Panc1 (cell line): Measurements from ENCODE around the gene NXPH2. TPM values are rescaled to one million over a fixed set of nuclear protein-coding genes. Genes with fewer than 3 reads are reported as not detected.

Experiments used
- ATAC-seq: fragments of 200-7000 bp; cut with Tn5 transposase; 2 replicates; pipeline ENCODE4 v1.9.1; 2020; ENCODE audit warnings: mild to moderate bottlenecking, moderate library complexity
- BruUV-seq: library from RNA; stranded (reverse); fragments of 400-500 nt; replicated peaks from 2 replicates; lab custom pipeline; 2021; lab: Mats Ljungman, UMichigan
- CTCF ChIA-PET: fragments of 300-600 bp; sonication (Branson Sonifier 250); formaldehyde crosslinking; loops from one replicate; lab custom pipeline; 2022; ENCODE audit warnings: antibody characterized with exemption; lab: Charles Lee
- POLR2A ChIA-PET: fragments of 300-600 bp; sonication (Branson Sonifier 250); formaldehyde crosslinking; loops from one replicate; lab custom pipeline; 2022; ENCODE audit warnings: antibody characterized with exemption; lab: Charles Lee
- DNase-seq: peaks from one replicate; pipeline ENCODE4 v3.0.0-alpha.2; 2010; ENCODE audit warnings: low read depth, low spot score
- H3K27ac ChIP-seq: 2 replicates; pipeline ENCODE4 v1.5.1; 2011; ENCODE audit warnings: mild to moderate bottlenecking, low read length, inconsistent platforms
- H3K27me3 ChIP-seq: fragments of 200-500 bp; sonication (Bioruptor generic); 2 replicates; pipeline ENCODE4 v1.6.0; 2014; ENCODE audit warnings: low read length, inconsistent platforms; ENCODE audit not compliant: control insufficient read depth, insufficient read depth
- H3K36me3 ChIP-seq: fragments of 200-500 bp; sonication (Bioruptor generic); 2 replicates; pipeline ENCODE4 v1.5.1; 2014; ENCODE audit warnings: inconsistent platforms, mild to moderate bottlenecking, low read length, moderate library complexity; ENCODE audit not compliant: control insufficient read depth, insufficient read depth
- H3K4me1 ChIP-seq: 2 replicates; pipeline ENCODE4 v1.5.1; 2011; ENCODE audit warnings: inconsistent platforms, mild to moderate bottlenecking, low read length, moderate library complexity; ENCODE audit not compliant: control insufficient read depth, insufficient read depth
- H3K4me3 ChIP-seq, 2 experiments: 2 replicates each; pipeline ENCODE4 v1.5.1; 2011 to 2012; ENCODE audit warnings: low read depth in 2 of 2, low read length in 2 of 2, mild to moderate bottlenecking in 2 of 2, inconsistent platforms in 1 of 2, moderate library complexity in 1 of 2
- H3K9me3 ChIP-seq: fragments of 200-500 bp; sonication (Bioruptor generic); 2 replicates; pipeline ENCODE4 v1.5.1; 2014; ENCODE audit warnings: low read depth, mild to moderate bottlenecking, inconsistent platforms, low read length, moderate library complexity; ENCODE audit not compliant: control insufficient read depth, insufficient read depth
- CTCF ChIP-seq: fragments of 450-650 bp; IDR thresholded peaks from 2 replicates; pipeline ENCODE4 v1.5.1; 2017; ENCODE audit warnings: mild to moderate bottlenecking
- POLR2AphosphoS5 ChIP-seq: IDR thresholded peaks from 2 replicates; pipeline ENCODE4 v1.6.1; 2012; ENCODE audit warnings: mild to moderate bottlenecking, low read depth, low read length, moderate library complexity
- REST ChIP-seq, 2 experiments: IDR thresholded peaks; 2 replicates each; pipeline ENCODE4 v1.6.1; 2011 to 2012; ENCODE audit warnings: low read depth in 2 of 2, control low read depth in 1 of 2, low read length in 1 of 2, mild to moderate bottlenecking in 1 of 2, moderate library complexity in 1 of 2; ENCODE audit not compliant: insufficient read depth in 1 of 2
- SIN3A ChIP-seq: IDR thresholded peaks from 2 replicates; pipeline ENCODE4 v1.6.1; 2012; ENCODE audit warnings: low read depth, mild to moderate bottlenecking, low read length, moderate library complexity, borderline replicate concordance; ENCODE audit not compliant: insufficient read depth
- TCF7L2 ChIP-seq: IDR thresholded peaks from 2 replicates; pipeline ENCODE4 v1.6.1; 2011; ENCODE audit warnings: mild to moderate bottlenecking, low read depth, low read length, inconsistent platforms
- in situ Hi-C: cut with HindIII; loops from 2 replicates; pipeline ENCODE4 v1.10.0; 2016; ENCODE audit warnings: low sequenced_read_pairs, low pct_unique_long_range_greater_than_20kb
- intact Hi-C: fragments of 100-400 bp; cut with micrococcal nuclease; formaldehyde crosslinking; loops from one replicate; pipeline ENCODE4 v1.10.0; 2022; ENCODE audit not compliant: unreplicated experiment
- total RNA-seq: library from RNA; stranded (reverse); gene quantifications from one replicate; pipeline ENCODE4 v1.2.1, GENCODE V29; 2021; ENCODE audit not compliant: unreplicated experiment

Gene NXPH2
- total RNA-seq, 1 experiment from 2014 or later = 5.4 TPM

GRCh38 chr2:138720035-138720838 is 60.0 kb downstream of the NXPH2 start:
- ATAC-seq = no peak
- TF ChIP-seq CTCF (no peak), SIN3A (no peak), REST (IDR thresholded peaks at IDR 0.05; ENCODE audit: insufficient read depth in 1 of 2, low read depth in 2 of 2, low read length in 1 of 2) (no peak), POLR2AphosphoS5 (no peak), TCF7L2 (no peak)
- ChIA-PET CTCF (no interaction called here), POLR2A (no interaction called here)
- Histone ChIP-seq H3K4me1 (no peaks in the 10 kb centered on the region; the same call in 1 of the 2 replicates), H3K9me3 (no peaks in the 10 kb centered on the region), H3K4me3 (no peak overlapping the region), H3K27me3 (no peaks in the 10 kb centered on the region), H3K27ac (no peak overlapping the region), H3K36me3 (no peaks in the 10 kb centered on the region)
- intact Hi-C loops = no loop called here
- no peak for DNase-seq
- BruUV-seq = no TSS peak
- in situ Hi-C loops = no loop called here

GRCh38 chr2:138718405-138718804 is 61.8 kb downstream of the NXPH2 start:
- ATAC-seq (no peak), DNase-seq (no peak)
- no peak for TF ChIP-seq CTCF
- TF ChIP-seq TCF7L2 = no peak
- no peak for TF ChIP-seq SIN3A
- no peak for TF ChIP-seq POLR2AphosphoS5
- no peak for TF ChIP-seq REST (IDR thresholded peaks at IDR 0.05; ENCODE audit: insufficient read depth in 1 of 2, low read depth in 2 of 2, low read length in 1 of 2)
- no peaks in the 10 kb centered on the region; the same call in none of the 2 replicates for H3K4me1 ChIP-seq
- H3K9me3 ChIP-seq = no peaks in the 10 kb centered on the region
- no peaks in the 10 kb centered on the region for H3K27me3 ChIP-seq
- H3K27ac ChIP-seq = no peak overlapping the region
- BruUV-seq = no TSS peak
- intact Hi-C loops (no loop called here), in situ Hi-C loops (no loop called here)
- CTCF ChIA-PET = no interaction called here
- no peaks in the 10 kb centered on the region for H3K36me3 ChIP-seq
- POLR2A ChIA-PET = no interaction called here
- H3K4me3 ChIP-seq = no peak overlapping the region
